Stimulated activated naive CD8-positive, alpha-beta T cell treated with anti-CD3 and anti-CD28 coated beads, Interleukin-15, Interleukin-2, amounts not matched to agents 100 U/mL and 50 U/mL, for 24 hours (primary cell): ENCODE results near the gene NAV2.
"Not testable (repeated sequence)": the region's sequence is repeated elsewhere in the genome, so short reads cannot be mapped to it uniquely, and the experiment has no call there.

ENCODE experiments used
- ATAC-seq: fragments of 150-1000 bp; cut with Tn5 transposase; one replicate; pipeline ENCODE4 v1.10.0; 2021
- DNase-seq: peaks from one replicate; pipeline ENCODE4 v3.0.0; 2021

The NAV2 gene

DNA sequence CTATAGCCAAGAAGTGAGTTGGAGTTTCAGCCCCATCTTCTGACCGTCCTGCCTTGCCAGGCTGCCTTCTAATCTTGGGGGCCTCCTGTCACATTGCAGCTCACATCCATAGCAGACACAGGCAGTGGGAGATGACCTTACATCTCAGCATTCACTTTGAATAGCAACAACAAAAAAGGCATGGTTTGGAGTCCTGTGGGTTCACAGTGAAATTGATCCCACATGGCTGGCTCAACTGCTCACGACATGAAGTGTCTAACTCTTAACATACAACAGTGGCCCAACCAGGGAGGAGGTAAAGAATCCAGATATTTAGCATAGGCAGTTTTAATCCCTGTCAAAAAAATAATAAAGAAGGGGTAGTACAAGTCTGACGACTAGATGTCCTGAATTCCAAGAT lies 409.5 kb downstream of the NAV2 start:
- no peak for DNase-seq
- ATAC-seq, result no peak

DNA sequence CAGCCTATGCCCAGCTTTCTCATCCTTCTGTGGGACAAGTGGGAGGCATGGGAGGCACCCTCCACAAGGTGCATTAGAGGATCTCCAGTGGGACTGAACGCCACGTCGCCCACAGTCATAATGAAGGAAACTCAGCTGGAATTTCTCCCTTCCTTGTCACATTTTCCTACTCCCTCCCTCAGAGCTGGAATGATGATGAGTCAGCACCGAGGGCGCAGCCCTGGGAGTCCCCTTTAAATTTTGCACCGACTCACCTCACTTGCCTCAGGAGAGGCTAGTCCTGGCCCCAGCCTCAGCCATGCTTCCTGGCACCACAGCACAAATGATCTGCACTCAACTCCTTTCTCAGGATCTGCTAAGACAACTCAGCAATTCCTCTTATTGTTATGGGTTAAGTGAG lies 413.3 kb downstream of the NAV2 start:
- DNase-seq (no peak), ATAC-seq (no peak)

DNA sequence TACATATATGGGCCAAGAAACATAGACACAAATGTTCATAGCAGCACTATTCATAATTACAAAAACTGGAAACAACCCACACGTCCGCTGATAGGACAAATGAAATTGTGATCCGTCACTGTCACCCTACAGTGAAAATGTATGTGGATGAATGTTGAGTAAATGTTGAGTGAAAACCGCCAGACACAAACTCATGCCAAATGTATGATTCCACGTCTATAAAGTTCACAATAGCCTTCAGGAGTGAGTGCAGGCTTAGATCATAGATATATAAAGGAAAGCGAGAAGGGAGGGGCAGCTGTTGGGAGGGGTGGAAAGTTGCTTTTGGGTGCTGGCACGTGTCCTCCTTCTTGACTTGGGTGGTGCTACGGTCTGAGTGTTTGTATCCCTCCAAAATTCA lies 414.1 kb downstream of the NAV2 start:
- ATAC-seq (no peak), DNase-seq (no peak)

DNA sequence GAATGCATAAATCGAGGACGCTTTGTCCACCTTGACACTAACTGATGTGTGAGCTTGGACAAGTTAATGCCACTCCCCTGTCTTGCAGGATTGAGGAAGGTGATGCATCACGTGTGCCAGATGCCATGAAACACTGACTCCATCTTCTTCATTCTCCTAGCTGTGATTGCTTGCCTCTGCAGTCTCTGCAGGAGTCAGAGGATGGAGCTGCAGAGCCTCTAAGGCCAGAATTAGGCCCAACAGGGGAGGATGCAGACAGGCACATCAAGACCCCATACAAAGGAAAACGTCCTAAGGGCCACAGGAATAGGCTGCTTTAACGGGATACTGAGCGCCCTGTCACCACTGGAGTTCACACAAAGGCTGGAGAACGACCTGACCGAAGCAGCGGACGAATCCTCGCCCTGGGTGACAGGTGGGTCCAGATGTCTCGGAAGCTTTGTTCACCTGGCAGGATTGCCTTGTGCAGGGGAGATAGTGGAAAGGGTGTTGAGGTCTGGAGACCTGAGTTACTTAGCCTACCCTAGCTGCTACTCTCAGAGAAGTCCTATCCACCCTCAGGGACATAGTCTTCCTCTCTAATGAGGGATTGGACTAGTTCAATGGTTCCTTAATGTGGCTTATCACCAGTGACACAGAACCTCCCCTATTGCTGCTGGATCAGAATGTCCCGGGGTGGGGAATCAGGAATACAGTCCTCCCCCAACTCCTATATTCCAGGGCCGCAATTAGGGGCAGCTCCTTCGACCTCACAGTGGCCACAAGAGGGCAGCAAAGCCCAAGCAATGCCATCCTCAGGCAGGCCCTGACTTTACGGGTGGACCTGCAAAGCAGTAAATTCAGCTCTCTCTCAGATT lies 415.3 kb downstream of the NAV2 start:
- peak; percentile 81 for DNase-seq
- peak; percentile 58 for ATAC-seq

DNA sequence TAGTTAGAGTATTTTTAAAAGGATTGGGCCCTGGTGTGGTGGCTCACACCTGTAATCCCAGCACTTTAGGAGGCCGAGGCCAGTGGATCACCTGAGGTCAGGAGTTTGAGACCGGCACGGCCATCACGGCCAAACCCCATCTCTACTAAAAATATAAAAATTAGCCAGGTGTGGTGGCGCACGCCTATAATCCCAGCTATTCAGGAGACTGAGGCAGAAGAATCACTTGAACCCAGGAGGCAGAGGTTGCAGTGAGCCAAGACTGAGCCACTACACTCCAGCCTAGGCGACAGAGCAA lies 415.8 kb downstream of the NAV2 start:
- ATAC-seq, DNase-seq: not testable (repeated sequence)

DNA sequence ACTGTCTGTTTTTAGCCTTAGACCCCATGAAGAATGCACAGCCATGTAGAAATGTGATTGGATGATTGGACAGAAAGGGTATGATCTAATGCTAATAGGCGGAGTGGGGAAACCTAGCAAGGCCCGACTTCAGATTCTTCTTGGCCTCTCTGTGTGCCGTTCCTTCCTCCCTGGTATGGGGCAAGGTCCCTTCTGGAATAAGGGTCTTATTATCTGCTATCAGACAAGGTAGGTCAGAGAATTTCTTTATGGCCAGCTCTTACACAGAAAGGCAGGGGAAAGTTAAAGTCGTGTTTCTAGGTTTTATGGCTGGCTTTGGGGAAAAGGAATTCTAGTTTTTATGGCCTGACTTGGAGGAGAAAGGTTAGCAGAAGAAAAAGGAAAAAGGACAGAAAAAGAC lies 417.0 kb downstream of the NAV2 start:
- DNase-seq (no peak), ATAC-seq (no peak)

DNA sequence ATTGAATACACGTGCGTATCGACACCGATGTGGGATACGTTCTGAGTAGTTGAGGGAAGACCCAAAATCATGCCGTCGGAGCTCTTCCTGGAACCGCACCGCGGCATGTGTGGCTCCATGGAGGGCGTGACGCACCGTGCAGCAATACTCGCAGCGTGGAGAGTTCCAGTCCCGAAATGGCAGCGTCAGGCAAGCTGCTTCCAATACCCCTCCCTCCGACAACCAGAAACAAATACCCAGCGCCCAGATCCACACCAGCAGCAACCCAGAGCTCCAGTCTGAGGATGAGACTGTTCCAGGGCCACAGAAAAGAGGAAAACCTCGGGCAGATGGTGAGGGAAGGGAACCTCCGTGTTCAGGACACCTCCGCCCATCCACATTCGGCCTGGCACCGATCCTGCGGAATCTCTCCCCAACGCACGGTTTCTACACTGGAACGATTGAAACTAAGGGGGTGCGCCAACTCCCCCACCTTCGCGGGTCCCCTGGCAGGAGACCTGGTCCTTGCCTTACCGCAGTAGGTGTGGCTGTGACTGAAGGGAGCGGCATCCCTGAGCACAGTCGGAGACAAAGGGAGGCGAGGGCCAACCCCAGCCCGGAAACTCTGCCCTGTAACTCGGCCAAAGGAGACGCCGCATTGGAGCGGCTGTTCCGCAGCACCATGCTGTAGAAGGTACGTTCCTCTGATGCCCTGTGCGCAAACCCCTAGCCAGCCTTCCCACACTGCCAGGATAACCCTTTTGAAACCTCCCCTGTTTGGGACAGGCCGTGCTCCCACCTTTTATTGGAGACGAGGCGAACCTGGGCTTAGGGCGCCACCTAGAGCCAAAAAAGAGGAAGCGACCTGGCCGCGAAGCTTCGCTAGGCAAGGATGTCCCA lies 419.4 kb downstream of the NAV2 start:
- DNase-seq, result peak; percentile 56
- peak; percentile 36 for ATAC-seq

DNA sequence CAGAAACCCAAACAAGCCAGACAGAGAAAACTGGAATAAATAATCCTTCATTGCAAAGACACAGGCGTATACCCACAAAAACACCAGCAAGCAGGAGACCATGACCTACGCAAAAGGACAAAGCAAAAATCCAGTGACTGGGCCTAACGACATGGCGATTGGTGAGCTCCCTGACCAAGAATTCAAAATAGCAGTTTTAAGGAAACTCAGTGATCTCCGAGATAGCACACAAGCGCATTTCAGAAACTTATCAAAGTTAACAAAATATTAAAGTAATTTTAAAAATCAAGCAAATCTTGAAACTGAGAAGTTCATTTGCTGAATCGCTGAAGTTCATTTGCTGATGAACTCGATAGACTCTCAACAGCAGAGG lies 420.0 kb downstream of the NAV2 start:
- DNase-seq (no peak), ATAC-seq (no peak)

DNA sequence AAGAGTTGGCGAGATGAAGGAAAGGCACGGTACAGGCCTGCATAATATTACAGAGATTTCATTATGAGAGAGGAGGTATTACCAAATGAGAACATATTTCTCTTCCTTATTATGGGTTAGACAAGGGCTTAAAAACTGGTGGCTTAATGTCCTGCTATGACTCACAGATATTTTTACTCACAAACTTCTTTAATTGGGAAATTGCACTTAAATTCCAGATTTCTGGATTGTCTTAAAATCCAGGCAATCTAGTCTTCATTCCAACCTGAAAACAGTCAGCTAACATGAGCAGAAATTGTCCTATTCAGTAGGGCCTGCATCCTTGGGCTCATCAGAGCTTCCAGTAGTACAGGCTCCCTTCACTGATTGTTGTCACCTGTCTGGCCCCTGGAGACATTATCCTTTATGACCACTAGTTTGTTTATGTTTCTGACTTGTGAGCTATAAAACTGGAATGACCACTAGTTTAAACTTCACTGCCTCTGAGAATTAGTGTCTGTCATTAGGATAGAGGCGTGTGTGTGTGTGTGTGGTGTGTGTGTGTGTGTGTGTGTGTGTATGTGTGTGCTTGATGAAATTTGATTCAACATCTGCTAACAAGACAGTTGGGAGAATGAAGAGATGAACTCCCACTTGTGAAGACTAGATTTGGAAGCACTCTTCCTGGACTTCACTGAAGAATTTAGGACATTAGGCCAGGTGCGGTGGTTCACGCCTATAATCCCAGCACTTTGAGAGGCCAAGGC lies 422.5 kb downstream of the NAV2 start:
- ATAC-seq, result no peak
- no peak for DNase-seq

DNA sequence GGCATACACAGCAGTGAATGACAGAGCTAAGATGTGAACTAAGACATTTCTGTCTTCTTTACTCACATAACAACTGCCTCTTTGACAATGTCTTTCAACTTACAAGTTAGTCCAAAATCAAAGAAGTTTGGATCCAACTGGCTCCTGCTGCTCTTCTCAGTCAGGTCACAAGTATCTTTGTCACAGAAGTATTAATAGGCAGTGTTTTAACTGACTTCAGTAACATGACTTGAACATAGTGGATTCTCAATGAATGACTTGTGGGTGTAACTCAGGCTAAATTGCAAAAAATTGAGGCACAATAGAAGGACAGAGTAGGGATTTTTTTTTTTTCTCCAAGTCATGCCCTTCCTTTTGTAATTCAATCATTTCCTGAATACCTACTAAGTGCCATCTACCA lies 425.0 kb downstream of the NAV2 start:
- no peak for DNase-seq
- ATAC-seq, result no peak

DNA sequence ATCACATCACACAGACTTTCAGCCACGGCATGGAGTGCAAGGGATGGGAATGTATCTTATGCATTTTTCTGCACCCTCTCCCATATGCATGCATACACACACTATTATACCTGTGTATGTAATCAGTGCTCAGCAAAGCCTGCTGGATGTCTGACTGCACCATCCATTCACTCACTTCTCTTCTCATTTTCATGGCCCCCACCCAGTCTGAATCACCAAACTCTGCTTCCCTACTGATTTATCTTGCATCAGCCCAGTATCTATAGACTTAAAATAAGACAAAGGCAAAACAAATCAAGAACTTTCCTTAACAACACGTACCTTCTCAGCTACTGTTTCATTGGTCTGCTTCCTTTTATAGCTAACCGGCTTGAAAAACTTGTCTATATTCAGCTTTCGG lies 426.1 kb downstream of the NAV2 start:
- ATAC-seq, result no peak
- no peak for DNase-seq

DNA sequence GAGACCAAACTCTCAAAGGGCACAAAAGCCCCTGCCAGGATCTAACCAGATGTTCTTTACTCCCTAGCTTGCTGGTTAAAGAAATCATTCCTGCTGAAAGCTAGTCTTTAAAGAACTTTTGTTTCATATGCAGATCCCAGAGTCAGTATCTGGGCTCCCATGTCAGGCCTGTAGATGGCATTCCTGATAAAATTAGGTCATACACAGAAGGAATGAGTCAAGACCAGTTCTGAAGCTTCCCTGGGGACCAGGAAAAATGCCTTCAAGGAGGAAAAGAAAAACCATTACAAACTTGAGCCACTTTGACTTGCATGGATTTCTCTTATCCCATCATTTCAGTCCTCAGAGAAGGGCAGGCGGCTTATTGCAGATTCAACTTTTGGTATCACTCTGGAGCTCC lies 441.7 kb downstream of the NAV2 start:
- ATAC-seq (no peak), DNase-seq (no peak)

DNA sequence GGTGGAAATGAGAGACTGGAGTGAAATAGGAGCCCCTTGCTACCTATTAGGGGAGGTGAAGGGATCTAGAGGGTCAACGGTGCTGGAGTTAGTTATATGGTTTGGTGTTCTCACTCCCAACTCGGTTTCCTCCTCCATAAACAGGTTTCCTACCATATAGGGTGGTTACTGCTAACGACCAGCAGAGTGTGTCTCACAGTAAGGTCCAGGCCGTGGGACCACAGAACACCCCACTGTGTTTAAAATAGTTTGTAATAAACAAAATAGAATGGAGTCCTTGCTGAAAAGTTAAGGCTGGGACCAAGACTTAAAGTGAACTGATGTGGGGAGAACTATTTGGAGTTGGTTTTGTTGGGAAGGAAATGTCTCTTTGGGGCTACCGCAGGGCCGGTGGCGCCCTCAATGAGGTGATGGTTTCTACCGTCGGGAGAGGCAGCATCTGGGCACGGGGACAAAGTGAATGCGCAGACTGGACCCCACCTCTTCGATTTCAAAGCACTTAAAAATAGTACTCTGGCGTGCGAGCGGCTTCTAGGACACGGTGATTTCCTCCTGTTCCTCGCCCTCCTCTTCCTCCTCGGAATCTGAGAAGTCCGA lies 443.1 kb downstream of the NAV2 start:
- ATAC-seq, result no peak
- no peak for DNase-seq

DNA sequence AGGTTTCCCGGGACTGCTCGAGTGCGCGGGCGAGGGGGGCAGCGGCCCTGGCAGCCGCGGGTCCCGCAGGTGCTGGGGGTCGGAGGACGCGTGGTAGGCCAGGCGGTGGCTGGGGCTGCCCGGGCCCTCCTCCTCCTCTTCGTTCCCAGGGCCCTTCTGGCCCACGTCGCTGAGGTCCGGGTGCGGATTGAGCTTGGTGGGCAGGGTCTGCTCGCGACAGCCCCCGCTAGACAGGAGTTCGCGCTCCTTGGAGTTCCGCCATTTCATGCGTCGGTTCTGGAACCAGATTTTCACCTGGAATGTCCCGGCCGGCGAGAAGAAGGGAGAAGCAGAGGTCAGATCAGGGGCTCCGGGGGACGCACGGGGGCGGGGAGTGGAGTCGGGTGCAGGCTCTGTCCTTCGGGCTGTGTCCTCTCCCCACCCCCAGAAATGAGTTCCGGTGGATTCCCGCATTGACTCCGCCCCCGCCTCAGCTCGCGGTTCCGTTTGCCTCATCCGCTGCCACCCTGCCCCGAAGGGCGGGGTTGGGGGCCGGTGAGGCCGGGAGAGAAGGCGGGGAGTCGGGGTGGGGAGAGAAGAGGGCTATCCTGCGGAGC lies 443.7 kb downstream of the NAV2 start:
- ATAC-seq, result peak; percentile 31
- peak; percentile 48 for DNase-seq

DNA sequence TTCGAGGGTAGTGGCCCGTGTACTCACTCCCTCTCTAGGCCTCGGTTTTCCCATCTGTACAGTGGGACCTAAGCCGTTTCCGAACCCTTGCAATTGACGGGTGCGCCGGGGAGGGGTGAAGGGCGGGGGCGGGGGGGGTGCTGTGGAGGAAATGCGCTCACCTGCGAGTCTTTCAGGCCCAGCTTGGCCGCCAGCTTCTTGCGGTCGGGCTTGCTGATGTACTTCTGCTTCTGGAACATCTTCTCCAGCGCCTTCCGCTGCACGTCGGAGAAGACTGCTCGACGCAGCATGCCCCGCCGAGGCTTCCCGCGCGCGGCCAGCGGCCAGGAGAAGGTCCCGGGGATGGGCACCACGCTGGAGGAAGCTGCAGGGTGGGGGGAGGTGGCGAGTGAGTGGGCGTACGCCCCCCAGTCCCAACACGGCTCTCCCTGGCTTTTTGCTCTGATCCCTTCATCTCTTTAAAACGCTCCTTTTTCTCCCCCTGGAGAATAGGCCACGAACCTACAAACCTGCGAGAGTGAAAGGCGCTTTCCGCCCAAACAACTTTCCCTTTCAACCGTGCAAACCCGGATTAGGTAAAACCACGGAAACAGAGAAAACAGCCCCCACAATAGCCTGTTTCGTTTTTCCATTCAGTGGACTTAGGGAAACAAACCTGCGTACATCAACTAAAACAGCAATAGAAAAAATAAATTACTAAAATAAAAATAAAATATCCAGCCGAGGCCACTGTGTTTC lies 444.4 kb downstream of the NAV2 start:
- peak; percentile 23 for DNase-seq
- no peak for ATAC-seq

DNA sequence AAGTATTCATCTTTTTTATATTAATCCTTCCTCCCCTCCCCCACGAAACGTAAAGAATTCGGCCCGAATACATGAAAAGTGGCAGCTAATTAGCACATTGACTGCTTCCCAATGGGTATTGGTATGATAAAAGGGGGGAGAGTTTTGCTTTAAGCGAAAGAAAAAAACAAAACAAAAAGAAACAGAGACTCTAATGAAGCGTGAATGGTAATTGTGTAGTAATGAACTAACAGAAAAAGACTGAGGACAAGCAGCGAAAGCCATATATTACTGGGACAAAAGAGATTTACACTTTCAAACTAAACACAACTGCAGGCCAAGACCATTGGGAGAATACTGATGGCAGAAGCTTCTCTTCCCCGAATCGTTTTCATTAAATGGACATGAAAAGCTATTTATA lies 445.1 kb downstream of the NAV2 start:
- DNase-seq (no peak), ATAC-seq (no peak)

DNA sequence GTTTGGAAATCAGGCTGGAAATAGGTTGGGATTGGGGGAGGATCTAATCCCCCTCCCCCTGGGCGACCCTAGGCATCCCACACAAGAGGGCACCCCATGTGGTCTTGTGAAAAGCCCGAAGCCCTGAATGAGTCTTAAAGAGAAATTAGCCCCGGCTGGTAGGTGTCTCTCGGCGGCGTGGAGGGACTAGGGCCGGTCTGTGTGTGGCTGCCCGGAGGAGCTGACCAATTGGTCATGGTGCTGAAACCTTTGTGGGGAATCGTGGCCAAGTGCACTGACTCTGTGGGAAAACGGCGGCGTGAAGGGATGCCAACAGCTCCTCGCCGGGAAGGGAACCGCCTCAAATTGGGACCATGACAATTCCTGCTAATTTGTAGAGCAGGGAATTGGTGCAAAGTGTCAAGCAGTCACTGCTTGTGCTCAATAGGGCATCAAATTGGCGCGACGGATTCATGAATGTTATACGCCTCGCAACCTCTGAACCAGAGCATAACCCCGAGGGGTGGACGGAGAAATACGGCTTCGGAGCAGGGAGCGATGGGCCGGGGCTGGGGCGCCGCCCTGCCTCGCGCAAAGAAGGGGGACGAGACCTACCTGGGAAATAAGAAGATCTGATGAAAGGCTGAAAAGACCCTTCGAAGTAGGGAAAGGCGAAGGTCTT lies 446.1 kb downstream of the NAV2 start:
- ATAC-seq (no peak), DNase-seq (peak; percentile 22)

DNA sequence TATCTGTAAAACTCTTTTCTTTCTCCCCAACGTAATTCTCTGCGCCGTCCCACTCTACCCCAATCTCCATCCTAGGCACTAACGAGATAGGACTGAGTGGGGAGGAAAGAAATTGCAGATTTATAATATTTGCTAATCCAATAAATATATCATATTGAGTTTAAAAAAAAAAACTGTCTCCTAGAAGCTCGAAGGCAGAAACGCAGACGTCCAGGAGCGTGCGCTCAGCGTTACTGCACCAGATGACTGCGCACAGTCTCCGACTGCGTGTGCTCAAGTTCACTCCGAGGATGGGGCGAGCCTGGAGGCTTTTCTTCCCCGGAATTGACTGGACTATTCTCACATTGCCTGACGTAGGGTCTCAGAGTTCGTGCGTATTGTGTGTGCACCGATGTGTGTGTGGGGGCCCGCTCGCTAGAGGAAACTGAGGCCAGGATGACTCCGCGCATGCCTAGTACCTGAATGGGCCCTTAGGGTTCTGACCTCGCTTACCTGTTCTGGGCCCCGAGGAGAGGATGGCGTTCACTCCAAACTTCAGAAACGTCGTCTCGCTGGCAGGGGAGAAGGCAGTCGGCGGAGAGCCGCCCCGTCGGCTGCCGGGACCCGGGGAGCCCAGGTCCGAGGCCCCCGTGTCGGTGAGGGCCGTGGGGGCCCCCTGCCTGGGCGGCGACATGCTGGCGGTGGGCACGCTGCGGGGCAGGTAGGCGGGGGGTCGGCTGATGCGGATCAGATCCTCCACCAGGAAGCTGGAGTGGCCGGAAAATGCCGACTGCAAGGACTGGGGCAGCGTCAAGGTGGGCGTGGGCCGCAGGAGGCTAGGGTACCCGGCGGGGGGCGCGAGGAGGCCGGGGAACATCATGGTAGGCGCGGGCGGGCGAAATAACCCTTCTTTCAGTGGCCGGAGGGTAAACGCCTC lies 447.1 kb downstream of the NAV2 start:
- DNase-seq (peak; percentile 5), ATAC-seq (no peak)

DNA sequence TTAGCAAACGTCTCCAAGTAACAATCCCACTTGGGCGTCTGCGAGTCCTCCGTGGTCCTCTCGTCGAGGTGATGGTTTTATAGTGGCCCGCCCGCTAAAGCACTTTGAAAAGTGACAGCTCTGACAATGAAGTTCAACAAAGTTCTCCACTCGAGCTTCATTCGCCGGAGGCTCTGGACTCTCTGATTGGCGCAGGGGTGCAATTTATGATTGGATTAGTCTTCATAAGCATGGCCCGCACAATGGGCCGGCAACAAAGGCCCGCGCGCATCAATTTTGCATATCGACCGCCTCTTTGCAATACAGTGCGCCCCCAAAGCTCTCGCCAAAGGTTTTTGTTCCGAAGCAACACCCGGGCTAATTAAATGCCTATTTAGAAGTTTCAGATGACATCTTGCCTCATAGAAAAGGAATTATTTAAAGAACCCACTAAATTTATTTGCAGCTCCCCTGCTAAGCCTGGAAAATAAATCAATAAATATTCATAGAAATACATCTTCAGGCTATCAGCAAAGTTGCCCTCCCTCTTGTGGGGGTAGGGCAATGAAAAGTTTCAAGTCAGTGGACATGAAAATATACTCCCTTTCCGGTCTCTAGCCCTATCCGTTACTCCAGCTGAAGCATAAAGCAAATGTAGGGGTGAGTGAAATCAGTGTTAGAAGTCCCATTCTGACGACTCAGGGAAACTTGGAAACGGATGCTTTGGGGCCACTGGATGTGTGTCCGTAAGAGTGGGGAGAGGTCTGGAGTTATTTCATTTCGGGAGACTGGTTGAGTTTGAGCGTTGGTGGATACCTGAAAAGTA lies 448.0 kb downstream of the NAV2 start, which contains the start of gene DBX1:
DBX1 (minus strand) TSS at position 51 of the 805 bp plus-strand sequence. CDS start 151 bp downstream, outside the sequence.
- DNase-seq, result no peak
- ATAC-seq, result no peak
